Upper lobe of right lung (tissue), 1 donor: Measurements from ENCODE around the gene ADGRV1. TPM values are rescaled to one million over a fixed set of nuclear protein-coding genes. Genes with fewer than 3 reads are reported as not detected.
"Not testable (repeated sequence)": the region's sequence is repeated elsewhere in the genome, so short reads cannot be mapped to it uniquely, and the experiment has no call there.

ENCODE experiments used
- ATAC-seq: fragments of 200-7000 bp; cut with Tn5 transposase; one replicate; pipeline ENCODE4 v1.9.1; 2020; ENCODE audit warnings: mild to moderate bottlenecking, moderate library complexity
- DNase-seq: peaks from one replicate; pipeline ENCODE4 v3.0.0-alpha.2; 2020
- H3K27ac ChIP-seq: fragments of 200-600 bp; one replicate; pipeline ENCODE4 v1.8.0; 2022
- H3K27me3 ChIP-seq: fragments of 200-600 bp; one replicate; pipeline ENCODE4 v1.8.0; 2022; ENCODE audit warnings: mild to moderate bottlenecking
- H3K36me3 ChIP-seq: fragments of 200-600 bp; one replicate; pipeline ENCODE4 v1.8.0; 2022
- H3K4me1 ChIP-seq: fragments of 200-600 bp; one replicate; pipeline ENCODE4 v1.8.0; 2022
- H3K4me3 ChIP-seq: fragments of 200-600 bp; one replicate; pipeline ENCODE4 v1.8.0; 2022; ENCODE audit warnings: mild to moderate bottlenecking
- H3K9me3 ChIP-seq: fragments of 200-600 bp; one replicate; pipeline ENCODE4 v1.8.0; 2022
- CTCF ChIP-seq: fragments of 200-600 bp; IDR thresholded peaks from one replicate; pipeline ENCODE4 v1.8.0; 2022; ENCODE audit warnings: antibody characterized with exemption
- intact Hi-C: fragments of 100-400 bp; cut with DNase I; formaldehyde crosslinking; loops from one replicate; pipeline ENCODE4 v1.11.0; 2022
- total RNA-seq: library from RNA; stranded (reverse); fragmentation: NEBNext Ultra II Directional; extraction: Animal tissue kit (Norgen Biotek cat#: 25700); gene quantifications from one replicate; pipeline ENCODE4 v1.2.1, GENCODE V29; 2021
- donor health status: DM: no; HTN: yes; CAD: no; lungs with severe emphysema.

The ADGRV1 gene
- total RNA-seq, 1 donor from 2014 or later, result 47.1 TPM

- Histone ChIP-seq H3K4me1 (peaks cover under 1% of the 10 kb centered on the region), H3K9me3 (no peaks in the 10 kb centered on the region), H3K36me3 (no peaks in the 10 kb centered on the region), H3K27me3 (no peaks in the 10 kb centered on the region), H3K4me3 (no peak overlapping the region), H3K27ac (no peak overlapping the region)
- no peak for TF ChIP-seq CTCF
- DNase-seq (no peak), ATAC-seq (no peak)
- intact Hi-C loops, result no loop called here
Observed at GRCh38 chr5:91049112-91049511, 490.5 kb downstream of the ADGRV1 start.

GRCh38 chr5:91049800-91050199, 491.2 kb downstream of the ADGRV1 start:
- intact Hi-C loops, result no loop called here
- Histone ChIP-seq H3K4me3 (no peak overlapping the region), H3K36me3 (no peaks in the 10 kb centered on the region), H3K27me3 (no peaks in the 10 kb centered on the region), H3K9me3 (no peaks in the 10 kb centered on the region), H3K4me1 (peaks cover 8% of the 10 kb centered on the region), H3K27ac (no peak overlapping the region)
- TF ChIP-seq CTCF, result no peak
- ATAC-seq (no peak), DNase-seq (no peak)

- DNase-seq, H3K4me3 ChIP-seq, H3K9me3 ChIP-seq, intact Hi-C loops, ATAC-seq, H3K27me3 ChIP-seq, H3K27ac ChIP-seq, H3K36me3 ChIP-seq: not testable (repeated sequence)
- peaks cover 13% of the 10 kb centered on the region for H3K4me1 ChIP-seq
Observed at GRCh38 chr5:91052411-91052810, 493.8 kb downstream of the ADGRV1 start.

- ATAC-seq (peak; percentile 70), DNase-seq (no peak)
- Histone ChIP-seq H3K4me1 (peaks cover 17% of the 10 kb centered on the region), H3K27ac (peak overlapping the region; percentile 43), H3K4me3 (no peak overlapping the region), H3K36me3 (no peaks in the 10 kb centered on the region), H3K27me3 (no peaks in the 10 kb centered on the region), H3K9me3 (no peaks in the 10 kb centered on the region)
- intact Hi-C loops, result no loop called here
- no peak for TF ChIP-seq CTCF
Observed at GRCh38 chr5:91052977-91053740, 494.6 kb downstream of the ADGRV1 start.

GRCh38 chr5:91053741-91054025, 495.1 kb downstream of the ADGRV1 start:
- TF ChIP-seq CTCF, result no peak
- Histone ChIP-seq H3K4me3 (no peak overlapping the region), H3K4me1 (peaks cover 22% of the 10 kb centered on the region), H3K27me3 (no peaks in the 10 kb centered on the region), H3K36me3 (no peaks in the 10 kb centered on the region), H3K9me3 (no peaks in the 10 kb centered on the region), H3K27ac (peak overlapping the region; percentile 43)
- ATAC-seq (no peak), DNase-seq (no peak)
- intact Hi-C loops, result no loop called here

- DNase-seq (no peak), ATAC-seq (peak; percentile 42)
- H3K9me3 ChIP-seq, result no peaks in the 10 kb centered on the region
- H3K4me1 ChIP-seq, result peaks cover 35% of the 10 kb centered on the region
- no peaks in the 10 kb centered on the region for H3K27me3 ChIP-seq
- H3K4me3 ChIP-seq, result no peak overlapping the region
- no peak overlapping the region for H3K27ac ChIP-seq
- no peak for TF ChIP-seq CTCF
- intact Hi-C loops, result no loop called here
- no peaks in the 10 kb centered on the region for H3K36me3 ChIP-seq
Observed at GRCh38 chr5:91058155-91058554, 499.6 kb downstream of the ADGRV1 start.
